ENCODE measurements around the gene MEIOC.
"Not testable (repeated sequence)": the region's sequence is repeated elsewhere in the genome, so short reads cannot be mapped to it uniquely, and the experiment has no call there.

MEIOC gene

DNA sequence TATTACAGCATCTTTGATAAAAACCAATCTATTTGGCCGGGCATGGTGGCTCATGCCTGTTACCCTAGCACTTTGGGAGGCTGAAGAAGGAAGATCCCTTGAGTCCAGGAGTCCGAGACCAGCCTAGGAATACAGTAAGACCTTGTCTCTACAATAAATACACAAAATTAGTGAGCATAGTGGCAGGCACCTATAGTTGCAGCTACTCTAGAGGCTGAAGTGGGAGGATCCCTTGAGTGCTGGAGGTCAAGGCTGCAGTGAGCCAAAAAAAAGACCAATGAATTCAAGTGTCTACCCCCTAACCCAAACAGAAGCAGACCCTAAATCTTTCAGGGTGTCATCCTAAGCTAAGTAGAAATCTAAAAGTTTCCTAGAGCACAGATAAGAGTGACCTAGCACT is 7.3 kb upstream of the MEIOC start:
- no peak for DNase-seq

DNA sequence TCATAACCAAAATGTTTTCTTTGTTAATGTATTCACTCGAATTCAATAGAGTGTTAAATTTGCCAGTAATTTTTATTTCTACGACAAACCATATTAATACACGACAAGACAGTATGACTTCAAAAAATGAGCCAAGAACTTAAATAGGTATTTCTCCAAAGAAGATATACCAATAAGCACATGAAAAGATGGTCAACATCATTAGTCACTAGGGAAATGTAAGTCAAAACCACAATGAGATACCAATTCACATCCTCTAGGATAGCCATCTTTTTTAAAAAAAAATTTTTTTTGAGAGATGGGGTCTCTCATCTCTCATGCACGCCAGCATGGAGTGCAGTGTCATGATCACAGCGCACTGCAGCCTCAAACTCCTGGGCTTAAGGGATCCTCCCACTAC is 5.0 kb upstream of the MEIOC start:
- no peak for DNase-seq

DNA sequence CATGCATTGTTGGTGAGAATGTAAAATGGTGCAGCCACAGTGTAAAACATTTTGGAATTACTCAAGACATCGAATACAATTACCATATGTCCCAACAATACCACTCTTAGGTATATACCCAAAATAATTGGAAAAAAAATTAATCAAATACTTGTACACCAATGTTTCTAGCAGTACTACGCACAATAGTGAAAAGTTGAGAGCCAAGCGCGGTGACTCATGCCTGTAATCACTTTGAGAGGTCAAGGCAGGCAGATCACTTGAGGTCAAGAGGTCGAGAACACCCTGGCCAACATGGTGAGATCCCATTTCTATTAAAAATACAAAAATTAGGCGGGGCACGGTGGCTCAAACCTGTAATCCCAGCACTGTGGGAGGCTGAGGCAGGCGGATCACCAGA is 3.5 kb upstream of the MEIOC start:
- DNase-seq, result no peak

DNA sequence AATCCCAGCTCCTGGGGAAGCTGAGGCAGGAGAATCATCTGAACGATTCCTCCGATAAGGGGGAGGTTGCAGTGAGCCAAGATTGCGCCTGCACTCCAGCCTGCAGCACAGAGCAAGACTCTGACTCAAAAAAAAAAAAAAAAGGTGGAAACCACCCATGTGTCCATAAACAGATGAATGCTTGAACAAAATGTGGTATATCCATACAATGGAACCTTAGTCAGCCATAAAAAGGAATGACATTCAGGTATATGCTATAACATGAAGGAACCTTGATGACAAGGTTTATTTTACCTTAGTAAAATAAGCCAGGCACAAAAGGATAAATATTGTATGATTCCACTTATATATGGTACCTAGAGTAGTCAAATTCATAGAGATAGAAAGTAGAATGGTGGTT is 2.9 kb upstream of the MEIOC start:
- DNase-seq, result no peak

DNA sequence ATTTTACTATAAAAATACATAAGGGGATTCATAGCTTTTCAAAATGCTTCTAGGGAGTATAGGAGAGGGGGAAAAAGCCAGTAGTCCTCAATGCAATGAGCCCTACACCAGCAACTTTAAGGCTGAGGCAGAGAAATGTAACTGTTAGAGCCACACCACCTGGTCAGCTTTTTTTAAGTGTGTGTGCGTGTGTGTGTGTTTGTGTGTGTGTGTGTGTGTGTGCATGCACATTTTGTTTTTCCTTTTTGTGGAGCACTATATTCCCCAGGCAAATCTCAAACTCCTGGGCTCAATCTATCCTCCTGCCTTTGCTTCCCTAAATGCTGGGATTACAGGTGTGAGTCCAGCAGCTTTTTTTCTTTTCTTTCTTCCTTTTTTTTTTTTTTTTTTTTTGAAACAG is 2.3 kb upstream of the MEIOC start:
- DNase-seq, result no peak

DNA sequence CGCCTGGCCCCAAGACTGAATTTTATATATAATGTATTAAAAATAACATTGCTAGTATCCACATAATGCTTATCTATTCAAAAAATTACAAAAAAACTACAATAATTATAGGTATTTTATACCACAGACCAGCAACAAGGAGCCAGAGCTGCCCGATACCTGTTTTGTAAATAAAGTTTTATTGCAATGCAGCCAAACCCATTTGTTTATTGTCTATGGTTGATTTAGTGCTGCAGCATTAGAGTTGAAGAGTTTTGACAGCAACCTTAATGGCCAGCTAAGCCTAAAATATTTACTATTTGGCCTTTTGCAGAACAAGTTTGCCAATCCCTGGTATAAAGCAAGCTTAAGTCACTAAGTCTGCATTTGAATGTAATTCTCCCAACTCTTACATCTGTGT is 5.6 kb downstream of the MEIOC start:
- no peak for DNase-seq

DNA sequence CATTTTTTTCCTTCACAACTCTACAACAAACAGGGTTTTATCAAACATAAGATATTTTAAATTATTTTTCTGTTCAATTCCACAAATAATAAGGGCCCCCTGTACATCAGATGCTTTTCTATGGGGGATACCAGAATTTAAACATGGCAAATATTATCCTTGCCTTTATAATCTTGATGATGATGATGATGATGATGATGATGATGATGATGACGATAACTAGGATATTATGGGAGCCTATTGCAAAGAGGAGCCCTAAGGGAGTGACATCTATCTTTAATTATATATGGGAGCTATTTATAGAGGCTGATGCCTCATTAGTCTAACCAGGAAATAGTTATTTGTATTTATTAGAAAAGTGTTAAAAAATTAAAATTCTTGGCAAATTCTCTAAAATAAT is 6.8 kb downstream of the MEIOC start:
- DNase-seq, result no peak

DNA sequence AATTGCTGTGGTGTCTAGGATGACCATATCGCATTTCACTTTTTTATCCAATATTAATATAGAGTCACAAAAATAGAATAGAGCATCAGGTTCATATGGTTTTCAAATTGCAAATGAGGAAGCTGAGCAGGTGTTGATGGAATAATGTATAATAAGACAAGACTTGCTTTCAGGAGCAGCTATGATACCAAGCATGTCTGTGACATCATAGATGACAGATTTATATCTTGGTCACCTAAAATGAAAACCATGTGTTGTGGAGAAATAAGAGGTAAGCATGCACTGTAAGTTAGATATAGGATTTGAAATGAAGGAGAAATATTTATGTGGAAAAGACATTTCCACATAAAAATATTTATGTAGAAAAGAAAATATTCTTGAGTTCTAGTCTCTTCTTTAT is 8.6 kb downstream of the MEIOC start:
- DNase-seq, result no peak

DNA sequence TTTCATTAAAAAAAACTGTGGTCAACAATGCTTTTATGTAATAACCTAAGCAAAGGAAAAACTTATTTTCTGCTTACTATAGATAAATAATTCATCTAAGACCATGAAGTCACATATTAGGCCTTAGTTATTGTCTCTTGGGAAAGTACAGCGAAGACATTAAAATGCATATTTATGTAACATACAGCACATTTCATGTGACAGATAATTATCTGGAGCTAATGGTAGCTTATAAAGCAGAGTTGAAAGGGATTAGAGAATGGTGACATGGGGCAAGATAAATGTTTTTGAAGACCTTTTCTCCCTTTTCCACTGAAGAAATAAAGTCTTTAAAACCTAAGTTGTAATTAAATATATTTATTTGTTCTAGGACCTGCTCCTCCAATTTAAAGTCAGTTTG is 9.7 kb downstream of the MEIOC start:
- DNase-seq, result no peak

DNA sequence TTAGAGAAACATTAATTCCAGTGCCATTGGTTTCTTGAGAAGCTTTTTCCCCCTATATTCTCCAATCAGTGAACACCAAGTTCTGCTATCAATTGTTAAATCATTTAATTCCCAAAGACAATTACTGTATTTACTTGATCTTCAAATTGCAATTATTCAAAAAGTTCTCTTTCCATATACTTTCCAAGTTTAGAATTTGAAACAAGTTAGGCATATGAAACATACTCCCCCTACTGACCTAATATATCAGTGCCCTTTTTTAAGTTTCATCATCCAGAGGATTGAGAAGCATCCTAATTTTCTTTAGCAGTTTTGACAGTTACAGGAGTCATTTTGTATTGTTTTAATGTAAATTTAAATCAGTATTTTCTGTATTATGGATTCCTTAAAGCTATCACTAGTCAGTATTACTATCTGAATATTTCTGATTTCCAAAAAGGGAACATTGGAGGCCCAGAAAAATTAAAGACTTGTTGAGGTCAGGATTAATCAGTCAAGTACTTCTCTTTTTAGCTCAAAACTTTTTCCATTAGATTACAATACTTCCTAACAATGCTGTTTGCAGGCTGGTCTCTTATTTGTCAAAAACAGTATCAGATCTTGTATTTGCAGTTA is 16.3 kb downstream of the MEIOC start:
- no peak for DNase-seq

DNA sequence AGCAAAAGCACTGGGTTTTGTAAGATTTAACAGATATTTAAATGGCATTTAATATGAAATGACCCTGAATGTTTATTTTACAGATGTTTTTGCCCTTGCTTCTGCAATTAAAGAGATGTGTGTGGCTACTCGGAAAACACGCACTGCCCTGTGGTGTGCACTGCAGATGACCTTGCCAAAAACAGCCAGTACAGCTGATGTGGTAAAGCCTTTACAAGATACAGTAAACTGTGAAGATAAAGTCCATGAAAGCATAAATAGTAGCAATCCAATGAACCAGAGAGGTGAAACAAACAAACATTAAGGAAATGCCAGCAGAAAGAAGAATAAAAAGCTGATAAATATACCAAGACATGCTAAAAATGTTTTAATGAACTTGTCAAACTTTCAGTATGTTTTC is 17.6 kb downstream of the MEIOC start:
- DNase-seq, result no peak

DNA sequence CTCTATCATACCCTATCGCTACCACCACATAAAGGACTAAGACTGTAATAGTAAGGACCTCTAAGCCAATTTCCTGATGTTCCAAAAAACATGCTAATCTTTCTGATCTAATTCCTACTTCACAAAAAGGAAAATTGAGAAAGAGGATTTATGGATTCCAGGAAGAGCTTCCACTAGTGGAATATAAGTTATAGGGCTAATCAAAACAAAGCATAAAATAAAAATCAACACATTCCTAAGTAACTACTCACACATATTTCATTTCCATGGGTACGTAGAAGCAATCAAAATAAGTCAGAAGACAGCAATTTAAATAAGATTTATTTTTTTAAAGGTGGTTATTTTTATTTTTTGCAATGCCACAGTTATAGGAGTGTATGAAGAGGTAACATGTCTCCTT is 20.9 kb downstream of the MEIOC start:
- no peak for DNase-seq

DNA sequence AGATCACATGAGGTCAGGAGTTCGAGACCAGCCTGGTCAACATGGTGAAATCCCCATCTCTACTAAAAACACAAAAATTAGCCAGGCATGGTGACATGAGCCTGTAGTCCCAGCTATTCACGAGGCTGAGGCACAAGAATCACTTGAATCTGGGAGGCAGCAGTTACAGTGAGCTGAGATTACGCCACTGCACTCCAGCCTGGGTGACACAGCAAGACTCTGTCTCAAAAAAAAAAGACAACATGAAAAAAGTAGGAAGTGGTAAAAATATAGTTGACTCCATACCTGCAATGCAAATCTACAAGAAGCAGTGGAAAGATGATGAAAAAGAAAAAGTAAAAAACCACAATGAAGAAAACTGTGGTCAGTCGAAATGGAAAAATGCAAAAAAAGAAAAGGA is 27.0 kb downstream of the MEIOC start:
- DNase-seq, result not testable (repeated sequence)

DNA sequence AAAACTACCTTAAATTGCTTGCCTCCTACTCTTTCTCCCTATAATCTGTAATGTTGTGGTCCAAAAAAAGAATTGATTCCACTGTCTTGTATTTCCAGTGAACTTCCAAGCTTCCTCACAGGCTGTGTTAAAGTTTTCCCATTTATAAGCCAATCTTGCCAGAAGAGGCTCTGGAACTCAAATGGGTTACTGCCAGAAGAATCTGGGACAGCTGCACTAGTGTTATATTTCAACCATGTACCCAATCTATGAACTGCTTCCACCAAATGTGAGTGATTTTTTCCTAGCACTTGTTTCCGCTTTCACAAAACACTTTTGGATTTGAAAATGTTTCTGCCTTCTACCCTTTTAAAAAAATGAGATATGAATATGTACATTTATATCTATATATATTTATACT is 31.5 kb downstream of the MEIOC start:
- no peak for DNase-seq

DNA sequence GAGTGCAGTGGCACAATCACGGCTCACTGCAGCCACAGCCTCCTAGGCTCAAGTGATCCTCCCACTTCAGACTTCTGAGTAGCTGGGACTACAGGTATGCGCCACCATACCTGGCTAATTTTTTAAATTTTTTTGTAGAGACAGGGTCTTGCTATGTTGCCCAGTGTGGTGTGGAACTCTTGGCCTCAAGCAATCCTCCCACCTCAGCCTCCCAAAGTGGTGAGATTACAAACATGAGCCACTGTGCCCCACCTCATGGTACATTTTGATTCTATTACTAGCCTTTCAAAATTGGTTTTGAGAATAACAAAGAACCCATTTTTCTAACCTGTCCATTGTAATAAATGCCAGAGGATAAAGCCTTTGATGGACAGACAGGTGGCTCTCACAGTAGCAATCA is 31.9 kb downstream of the MEIOC start:
- DNase-seq, result no peak

DNA sequence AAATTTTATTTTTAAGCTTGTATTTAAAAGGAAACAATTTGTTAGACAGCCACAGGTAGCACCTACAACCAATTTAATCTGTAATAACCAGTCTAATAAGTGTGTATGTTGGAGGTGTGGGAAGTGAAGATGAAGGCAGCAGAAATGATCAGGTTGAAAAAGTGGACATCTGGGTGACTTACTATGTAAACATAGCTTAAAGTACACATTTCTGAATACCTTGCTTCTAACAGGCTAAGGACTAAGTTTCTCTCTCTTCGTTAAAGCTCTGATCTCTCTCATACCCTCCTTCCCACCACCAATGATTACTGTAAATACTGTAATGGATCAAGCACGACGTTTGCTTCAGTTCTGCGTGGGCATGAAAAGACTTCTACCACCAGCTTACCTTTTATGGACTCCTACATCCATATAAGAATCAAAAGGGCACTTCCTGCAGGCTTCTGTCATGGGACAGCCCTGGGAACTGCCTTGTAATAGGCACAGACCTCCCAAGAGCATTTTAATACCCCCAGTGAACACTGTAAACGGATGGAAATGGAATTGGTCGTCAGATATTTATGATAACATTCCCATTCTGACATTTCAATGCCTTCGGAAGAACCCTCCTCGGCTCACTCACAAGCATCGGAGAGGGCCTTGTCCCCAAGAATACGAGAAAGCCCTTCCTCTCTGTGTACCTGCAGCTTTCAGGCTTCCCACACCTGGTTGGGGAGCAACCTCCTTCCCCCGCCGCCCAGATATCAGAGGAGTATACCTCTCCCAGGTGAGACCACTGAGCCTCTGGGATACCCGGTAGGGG is 32.6 kb downstream of the MEIOC start:
- DNase-seq, result no peak

DNA sequence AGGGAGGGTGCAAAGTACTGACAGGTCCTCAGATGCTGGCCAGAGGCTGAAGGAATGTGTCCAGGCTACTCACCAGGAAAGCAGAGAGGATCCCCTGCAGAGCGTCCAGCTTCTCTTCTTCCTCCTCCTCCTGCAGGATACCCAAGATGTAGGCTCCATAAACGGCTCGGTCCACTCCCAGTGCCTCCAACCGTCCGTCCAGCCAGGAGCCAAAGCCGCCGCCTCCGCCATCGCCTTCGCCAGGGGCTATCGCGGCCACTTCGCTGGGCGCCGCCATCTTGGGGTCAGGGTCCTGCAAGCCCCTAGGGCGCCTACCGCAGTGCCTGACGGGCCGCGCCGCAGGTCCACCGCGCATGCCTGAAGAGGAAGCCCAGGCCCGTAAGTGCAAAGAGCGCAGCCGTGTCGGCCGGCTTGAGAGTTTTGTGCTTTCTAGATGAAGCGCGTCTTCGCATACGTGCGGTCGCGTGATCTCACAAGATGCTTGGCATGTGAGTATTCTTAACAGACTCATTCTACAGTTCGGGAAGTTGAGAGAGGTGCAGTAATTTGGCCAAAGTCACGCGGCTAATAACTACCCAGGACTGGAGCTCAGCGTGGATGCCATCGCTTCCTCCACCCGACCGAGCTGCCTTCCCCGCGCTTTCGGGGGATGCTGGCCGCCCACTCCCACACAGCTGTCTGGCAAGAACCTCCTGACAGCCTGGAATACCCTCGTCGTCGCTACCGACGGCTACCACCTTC is 33.4 kb downstream of the MEIOC start, which contains the start of gene CCDC43:
Gene CCDC43 (minus strand): TSS at position 300 of the 741 bp plus-strand sequence. CDS start 23 bp downstream, at position 277.
- peak; percentile 72 for DNase-seq

DNA sequence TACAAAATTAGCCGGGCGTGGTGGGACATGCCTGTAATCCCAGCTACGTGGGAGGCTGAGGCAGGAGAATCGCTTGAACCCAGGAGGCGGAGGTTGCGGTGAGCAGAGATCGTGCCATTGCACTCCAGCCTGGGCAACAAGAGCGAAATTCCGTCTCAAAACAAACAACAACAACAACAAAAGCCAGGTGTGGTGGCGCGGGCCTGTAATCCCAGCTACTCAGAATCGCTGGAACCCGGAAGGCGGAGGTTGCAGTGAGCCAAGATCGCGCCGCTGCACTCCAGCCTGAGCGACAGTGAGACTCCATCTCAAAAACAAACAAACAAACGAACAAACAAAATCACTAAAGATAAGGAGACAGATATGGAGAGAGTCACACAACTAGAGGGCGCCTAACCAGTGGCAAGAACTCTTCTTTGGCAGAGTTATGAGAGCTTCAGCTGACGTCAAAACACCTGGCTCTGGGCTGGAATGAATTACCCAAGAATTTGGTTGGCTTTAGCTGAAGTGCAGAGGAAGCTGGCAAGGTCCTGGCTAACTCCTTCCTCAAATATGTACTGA is 34.6 kb downstream of the MEIOC start:
- not testable (repeated sequence) for DNase-seq

DNA sequence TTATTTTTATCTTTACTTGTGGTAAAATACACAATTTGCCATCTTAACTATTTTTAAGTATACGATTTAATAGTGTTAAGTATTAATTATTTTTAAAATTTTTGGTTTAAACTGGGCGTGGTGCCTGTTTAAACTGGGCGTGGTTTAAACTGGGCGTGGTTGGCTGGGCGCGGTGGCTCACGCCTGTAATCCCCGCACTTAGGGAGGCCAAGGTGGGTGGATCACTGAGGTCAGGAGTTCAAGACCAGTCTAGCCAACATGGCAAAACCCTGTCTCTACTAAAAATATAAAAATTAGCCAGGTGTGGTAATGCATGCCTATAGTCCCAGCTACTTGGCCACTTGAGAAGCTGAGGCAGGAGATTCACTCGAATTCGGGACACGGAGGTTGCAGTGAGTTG is 37.3 kb downstream of the MEIOC start:
- no peak for DNase-seq

DNA sequence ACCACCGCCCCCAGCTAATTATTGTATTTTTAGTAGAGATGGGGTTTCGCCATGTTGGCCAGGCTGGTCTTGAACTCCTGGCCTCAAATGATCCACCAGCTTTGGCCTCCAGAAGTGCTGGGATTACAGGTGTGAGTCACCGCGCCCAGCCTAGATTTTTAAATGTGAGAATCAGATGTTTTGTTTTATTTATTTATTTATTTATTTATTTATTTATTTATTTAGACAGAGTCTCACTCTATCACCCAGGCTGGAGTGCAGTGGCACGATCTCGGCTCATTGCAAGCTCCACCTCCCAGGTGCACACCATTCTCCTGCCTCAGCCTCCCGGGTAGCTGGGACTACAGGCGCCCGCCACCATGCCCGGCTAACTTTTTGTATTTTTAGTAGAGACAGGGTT is 44.0 kb downstream of the MEIOC start:
- DNase-seq, result not testable (repeated sequence)

DNA sequence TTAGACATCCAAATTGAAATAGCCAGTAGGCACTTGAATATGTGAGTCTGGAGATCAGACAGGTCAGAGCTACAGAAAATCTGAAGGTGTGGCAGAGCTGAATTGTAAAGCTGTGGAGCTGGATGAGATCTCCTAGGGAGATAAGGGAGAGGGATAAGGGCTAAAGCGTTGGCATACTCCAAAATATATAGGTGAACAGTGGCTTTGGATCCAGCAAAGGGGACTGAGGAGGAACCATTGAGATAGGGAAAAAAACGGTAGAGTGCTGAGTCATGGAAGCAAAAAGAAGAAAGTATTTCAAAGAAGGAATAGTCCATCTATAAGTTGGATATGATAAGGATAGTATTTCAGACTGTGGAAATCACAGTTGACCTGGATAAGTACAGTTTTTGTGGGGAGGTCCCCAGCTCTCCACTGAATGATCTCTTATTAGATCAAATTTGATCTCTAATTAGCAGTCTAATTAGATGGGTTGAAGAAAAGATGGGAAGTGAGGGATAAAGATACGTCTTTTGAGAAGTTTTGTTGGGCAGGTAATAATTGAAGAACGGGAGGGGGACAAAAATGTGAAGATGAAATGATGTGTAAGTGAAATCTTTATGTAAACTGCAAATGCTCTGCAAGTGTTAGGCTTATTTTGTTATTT is 51.6 kb downstream of the MEIOC start:
- DNase-seq, result no peak

DNA sequence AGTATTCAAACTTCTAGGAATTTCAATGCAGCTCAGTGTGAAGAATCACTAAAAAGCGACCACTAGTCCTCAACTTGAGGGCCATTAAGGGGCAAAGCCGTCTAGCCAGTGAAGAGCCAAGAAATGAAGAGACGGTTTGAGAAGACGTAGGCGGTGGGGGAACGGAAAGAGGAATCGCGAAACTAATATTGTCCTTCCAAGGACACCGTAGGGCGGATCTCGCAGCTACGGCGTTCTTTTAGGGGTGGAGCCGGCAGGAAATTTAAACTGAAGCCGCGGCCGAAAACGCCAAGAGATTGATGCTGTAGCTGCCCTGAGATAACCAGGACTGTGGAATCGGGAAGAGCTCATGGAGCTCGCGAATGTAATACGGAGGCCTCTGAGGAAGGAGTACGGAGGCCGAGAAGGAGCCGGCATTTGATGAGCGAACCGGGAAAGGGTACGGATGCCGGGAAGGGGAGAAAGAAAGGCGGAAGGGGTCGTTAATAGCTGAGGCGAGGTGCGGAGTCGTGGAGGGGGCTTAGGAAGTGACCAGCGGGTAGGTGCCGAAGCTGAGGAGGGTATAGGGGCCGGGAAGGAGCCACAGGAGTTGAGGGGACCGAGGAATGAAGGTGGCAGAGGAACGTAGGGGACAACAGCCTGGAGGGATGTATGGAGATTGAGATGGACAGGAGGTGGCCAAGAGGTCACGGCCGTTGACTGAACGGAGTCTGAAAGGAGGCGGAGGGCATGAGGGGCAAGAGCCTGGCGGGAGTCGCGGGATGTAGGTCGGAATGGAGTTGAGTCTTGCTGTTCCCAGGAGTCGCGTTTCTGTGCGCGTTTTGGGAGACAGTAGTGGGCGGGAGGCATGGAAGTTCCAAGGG is 52.4 kb downstream of the MEIOC start, which contains the start of gene DBF4B:
Gene DBF4B (plus strand): TSS at position 265 of the 863 bp plus-strand sequence. CDS start 156 bp downstream, at position 421.
- DNase-seq, result peak; percentile 56

Measured in NCI-H1436 treated with DMSO at 0.1 percent for 48 hours (cell line).